Panc1 (cell line): ENCODE measurements around the gene DIP2C.

Experiments
- CTCF ChIP-seq: fragments of 450-650 bp; IDR thresholded peaks from 2 replicates; pipeline ENCODE4 v1.5.1; 2017; ENCODE audit warnings: mild to moderate bottlenecking
- POLR2AphosphoS5 ChIP-seq: IDR thresholded peaks from 2 replicates; pipeline ENCODE4 v1.6.1; 2012; ENCODE audit warnings: mild to moderate bottlenecking, low read depth, low read length, moderate library complexity
- REST ChIP-seq, 2 experiments: IDR thresholded peaks; 2 replicates each; pipeline ENCODE4 v1.6.1; 2011 to 2012; ENCODE audit warnings: low read depth in 2 of 2, control low read depth in 1 of 2, low read length in 1 of 2, mild to moderate bottlenecking in 1 of 2, moderate library complexity in 1 of 2; ENCODE audit not compliant: insufficient read depth in 1 of 2
- SIN3A ChIP-seq: IDR thresholded peaks from 2 replicates; pipeline ENCODE4 v1.6.1; 2012; ENCODE audit warnings: low read depth, mild to moderate bottlenecking, low read length, moderate library complexity, borderline replicate concordance; ENCODE audit not compliant: insufficient read depth

GRCh38 chr10:418226-418625, 271.2 kb downstream of the DIP2C start:
- no peak for TF ChIP-seq CTCF
- TF ChIP-seq REST (IDR thresholded peaks at IDR 0.05; ENCODE audit: insufficient read depth in 1 of 2, low read depth in 2 of 2, low read length in 1 of 2), result no peak
- no peak for TF ChIP-seq POLR2AphosphoS5
- no peak for TF ChIP-seq SIN3A
